ENCODE results near the gene CDH2. TPM values are rescaled to one million over a fixed set of nuclear protein-coding genes. Genes with fewer than 3 reads are reported as not detected.

Gene CDH2
- total RNA-seq, 5 donors from 2014 or later (not counting 1 experiment from before 2014, with no cell fraction given): 0.16 to 0.76 (median 0.33) TPM; not detected in 1

GRCh38 chr18:27903906-27904305 lies 273.0 kb downstream of the CDH2 start:
- no peaks in the 10 kb centered on the region for H3K9me3 ChIP-seq
- CTCF ChIA-PET: no interaction called here
- H3K36me3 Mint-ChIP-seq: no peaks in the 10 kb centered on the region

GRCh38 chr18:27901424-27902226 lies 275.3 kb downstream of the CDH2 start:
- no peak overlapping the region for H3K4me3 Mint-ChIP-seq
- ATAC-seq (replicated peaks in 1 of 4) (no peak), DNase-seq (no peak)
- H3K36me3 Mint-ChIP-seq: no peaks in the 10 kb centered on the region
- Histone ChIP-seq H3K27me3 (replicated peaks in 1 of 2; ENCODE audit: control insufficient read depth in 2 of 2, extremely low read depth in 1 of 2, insufficient read depth in 2 of 2, low read length in 1 of 2) (no peaks in the 10 kb centered on the region), H3K4me3 (ENCODE audit: control insufficient read depth in 1 of 2, extremely low read depth in 1 of 2, low read length in 1 of 2) (no peak overlapping the region), H3K36me3 (ENCODE audit: control insufficient read depth in 2 of 2, extremely low read depth in 1 of 2, insufficient read depth in 1 of 2, low read length in 1 of 2) (no peaks in the 10 kb centered on the region), H3K4me1 (ENCODE audit: control insufficient read depth in 1 of 2, extremely low read depth in 1 of 2, insufficient read depth in 2 of 2, low read length in 2 of 2) (no peaks in the 10 kb centered on the region), H3K9me3 (no peaks in the 10 kb centered on the region), H3K27ac (ENCODE audit: low read length) (no peak overlapping the region)
- H3K4me1 Mint-ChIP-seq: no peaks in the 10 kb centered on the region
- POLR2A ChIA-PET: no interaction called here
- no peaks in the 10 kb centered on the region for H3K27me3 Mint-ChIP-seq
- CTCF ChIA-PET: interaction anchor here in 1 of 2 donors (0.7 kb wide), 1 partner anchor 1489 kb away, joined by 6 read pairs; no protein-coding TSS in a partner anchor
- no CpG with 5 or more reads among the region's 4 CpGs for WGBS (ENCODE audit: insufficient coverage)
- H3K27ac Mint-ChIP-seq: no peak overlapping the region
- peaks cover 14 to 37% (median 25%) of the 10 kb centered on the region in 3 donors for H3K9me3 Mint-ChIP-seq

More at GRCh38 chr18:27903906-27904305, 273.0 kb downstream of the CDH2 start:
- Histone ChIP-seq H3K4me1 (ENCODE audit: control insufficient read depth in 1 of 2, extremely low read depth in 1 of 2, insufficient read depth in 2 of 2, low read length in 2 of 2) (no peaks in the 10 kb centered on the region), H3K27ac (ENCODE audit: low read length) (no peak overlapping the region), H3K36me3 (ENCODE audit: control insufficient read depth in 2 of 2, extremely low read depth in 1 of 2, insufficient read depth in 1 of 2, low read length in 1 of 2) (no peaks in the 10 kb centered on the region), H3K4me3 (ENCODE audit: control insufficient read depth in 1 of 2, extremely low read depth in 1 of 2, low read length in 1 of 2) (no peak overlapping the region), H3K27me3 (replicated peaks in 1 of 2; ENCODE audit: control insufficient read depth in 2 of 2, extremely low read depth in 1 of 2, insufficient read depth in 2 of 2, low read length in 1 of 2) (no peaks in the 10 kb centered on the region)
- DNase-seq: no peak
- Mint-ChIP-seq H3K9me3 (peaks cover 15 to 51% (median 25%) of the 10 kb centered on the region in 3 donors), H3K4me3 (no peak overlapping the region), H3K4me1 (no peaks in the 10 kb centered on the region), H3K27ac (no peak overlapping the region), H3K27me3 (no peaks in the 10 kb centered on the region)
- POLR2A ChIA-PET: no interaction called here
- 94% methylated on average over 2 of the region's 3 CpGs for WGBS (ENCODE audit: insufficient coverage)
- ATAC-seq (replicated peaks in 1 of 4): no peak

Measured in T-cell (primary cell).